Fibroblast of lung (primary cell): Measurements from ENCODE around the gene PSMD8.

Experiments used
- EZH2 ChIP-seq: IDR thresholded peaks from 2 replicates; pipeline ENCODE4 v1.5.1; 2012; ENCODE audit warnings: low read length, control low read depth, mild to moderate bottlenecking; ENCODE audit errors: missing control alignments
- TF ChIP-seq, protein P1 (sequence below), 2 donors: IDR thresholded peaks in 1 of 2; conservative IDR thresholded peaks in 1 of 2; 1 replicate in 1 of 2; 2 replicates in 1 of 2; pipeline ENCODE4 v1.5.1; 2011 to 2012; ENCODE audit warnings: low read length in 2 of 2, control low read depth in 1 of 2, inconsistent platforms in 1 of 2, low read depth in 1 of 2, mild to moderate bottlenecking in 1 of 2

DNA sequence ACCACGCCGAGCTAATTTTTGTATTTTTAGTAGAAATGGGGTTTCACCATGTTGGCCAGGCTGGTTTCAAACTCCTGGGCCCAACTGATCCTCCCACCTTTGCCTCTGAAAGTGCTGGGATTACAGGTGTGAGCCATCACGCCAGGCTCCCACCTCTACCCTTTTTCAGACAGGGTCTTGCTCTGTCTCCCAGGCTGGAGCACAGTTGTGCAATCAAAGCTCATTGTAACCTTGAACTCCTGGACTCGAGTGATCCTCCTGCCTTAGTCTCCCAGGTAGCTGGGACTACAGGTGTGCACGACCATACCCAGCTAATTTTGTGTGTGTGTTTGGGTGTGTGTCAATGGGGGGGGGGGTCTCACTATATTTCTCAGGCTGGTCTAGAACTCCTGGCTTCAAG, 49.9 kb downstream of the PSMD8 start:
- TF ChIP-seq, protein P1, sequence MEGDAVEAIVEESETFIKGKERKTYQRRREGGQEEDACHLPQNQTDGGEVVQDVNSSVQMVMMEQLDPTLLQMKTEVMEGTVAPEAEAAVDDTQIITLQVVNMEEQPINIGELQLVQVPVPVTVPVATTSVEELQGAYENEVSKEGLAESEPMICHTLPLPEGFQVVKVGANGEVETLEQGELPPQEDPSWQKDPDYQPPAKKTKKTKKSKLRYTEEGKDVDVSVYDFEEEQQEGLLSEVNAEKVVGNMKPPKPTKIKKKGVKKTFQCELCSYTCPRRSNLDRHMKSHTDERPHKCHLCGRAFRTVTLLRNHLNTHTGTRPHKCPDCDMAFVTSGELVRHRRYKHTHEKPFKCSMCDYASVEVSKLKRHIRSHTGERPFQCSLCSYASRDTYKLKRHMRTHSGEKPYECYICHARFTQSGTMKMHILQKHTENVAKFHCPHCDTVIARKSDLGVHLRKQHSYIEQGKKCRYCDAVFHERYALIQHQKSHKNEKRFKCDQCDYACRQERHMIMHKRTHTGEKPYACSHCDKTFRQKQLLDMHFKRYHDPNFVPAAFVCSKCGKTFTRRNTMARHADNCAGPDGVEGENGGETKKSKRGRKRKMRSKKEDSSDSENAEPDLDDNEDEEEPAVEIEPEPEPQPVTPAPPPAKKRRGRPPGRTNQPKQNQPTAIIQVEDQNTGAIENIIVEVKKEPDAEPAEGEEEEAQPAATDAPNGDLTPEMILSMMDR (conservative IDR thresholded peaks at IDR 0.05 in 1 of 2, IDR thresholded peaks at IDR 0.05 in 1 of 2; ENCODE audit: low read depth in 1 of 2, low read length in 2 of 2) = no peak
- TF ChIP-seq EZH2 = no peak
